NCI-H460 (cell line): ENCODE measurements around the gene OR7G2. TPM values are rescaled to one million over a fixed set of nuclear protein-coding genes. Genes with fewer than 3 reads are reported as not detected.

ENCODE experiments used
- DNase-seq: peaks from one replicate; pipeline ENCODE4 v3.0.0-alpha.2; 2016; ENCODE audit warnings: low read depth; ENCODE audit errors: extremely low read depth
- polyA plus RNA-seq: library from polyadenylated mRNA; depleted of rRNA; stranded (reverse); fragments of >200 nt; gene quantifications from 2 replicates; pipeline ENCODE4 v1.2.3, GENCODE V29; 2014; cell fraction: nucleus; rRNA removed
- total RNA-seq: library from RNA; depleted of rRNA; stranded (reverse); fragments of >200 nt; shearing (Covaris generic); gene quantifications from 2 replicates; pipeline ENCODE4 v1.2.3, GENCODE V29; 2014; rRNA removed

The OR7G2 gene
- not detected in 2 replicates for total RNA-seq
- polyA plus RNA-seq = not detected in 2 replicates

DNA sequence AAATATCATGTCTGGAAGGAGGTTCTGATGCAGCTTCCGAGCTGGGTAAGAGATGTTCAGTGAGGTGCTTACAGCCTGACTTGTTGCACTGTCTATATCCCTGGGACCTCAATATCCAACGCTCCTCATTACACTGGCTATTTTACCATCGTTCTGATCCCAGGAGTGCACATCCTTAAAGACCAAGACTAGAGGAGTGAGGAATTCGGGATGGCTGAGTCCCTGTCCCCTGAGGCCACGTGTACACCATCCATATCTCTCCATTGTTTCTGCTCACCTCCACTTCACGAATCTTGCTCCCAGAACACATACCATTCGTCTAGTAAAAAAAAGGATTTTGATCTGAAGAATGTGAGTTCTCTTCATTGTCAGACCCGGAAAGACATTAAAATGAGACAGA is at the start of gene OR7G2:
Gene OR7G2 (minus strand): TSS at position 101 of the 400 bp plus-strand sequence. CDS start 4,232 bp downstream, outside the sequence.
- no peak for DNase-seq

- DNase-seq = no peak
Measured at GRCh38 chr19:9156304-9156703, 49.0 kb upstream of the OR7G2 start.

- DNase-seq = no peak
Measured at GRCh38 chr19:9155591-9155990, 48.3 kb upstream of the OR7G2 start.

DNA sequence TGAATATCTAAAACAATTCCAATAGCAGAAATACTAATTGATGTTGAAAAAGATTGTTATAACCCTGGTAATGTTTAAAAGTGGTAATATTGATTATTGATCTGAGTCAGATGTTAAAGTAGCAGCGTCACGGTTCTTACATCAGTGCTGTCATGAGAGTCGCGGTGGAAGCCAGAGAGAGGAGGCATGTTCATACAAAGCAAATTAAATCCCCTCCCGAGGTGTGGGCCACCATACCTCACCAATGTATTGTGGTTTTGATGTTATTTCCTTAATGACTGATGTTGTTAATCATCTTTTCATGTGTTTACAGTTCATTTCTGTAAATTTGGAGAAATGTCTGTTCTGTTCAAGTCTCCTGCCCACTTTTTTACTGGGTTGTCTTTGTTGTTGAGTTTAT is 44.1 kb upstream of the OR7G2 start:
- DNase-seq = no peak

DNA sequence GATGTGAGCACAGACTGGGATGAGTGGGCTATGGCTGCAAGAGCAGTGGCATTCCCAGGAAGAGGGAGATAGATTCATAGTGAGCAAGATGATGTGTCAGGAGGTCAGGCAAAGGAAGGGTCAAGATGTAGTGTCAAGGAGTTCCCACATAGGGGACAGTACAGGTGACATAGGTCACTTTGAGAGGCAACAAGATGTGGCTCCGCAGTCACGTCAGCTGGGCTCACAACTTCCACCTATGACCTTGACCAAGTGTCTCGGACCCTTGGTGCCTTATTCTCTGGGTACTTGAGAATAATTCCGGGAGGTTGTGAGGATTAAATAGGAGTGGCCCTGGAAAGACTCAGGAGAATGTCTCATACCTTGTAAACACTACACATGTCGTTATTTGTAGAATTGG is 43.4 kb upstream of the OR7G2 start:
- DNase-seq = no peak

- DNase-seq = no peak
Measured at GRCh38 chr19:9149997-9150396, 42.7 kb upstream of the OR7G2 start.

DNA sequence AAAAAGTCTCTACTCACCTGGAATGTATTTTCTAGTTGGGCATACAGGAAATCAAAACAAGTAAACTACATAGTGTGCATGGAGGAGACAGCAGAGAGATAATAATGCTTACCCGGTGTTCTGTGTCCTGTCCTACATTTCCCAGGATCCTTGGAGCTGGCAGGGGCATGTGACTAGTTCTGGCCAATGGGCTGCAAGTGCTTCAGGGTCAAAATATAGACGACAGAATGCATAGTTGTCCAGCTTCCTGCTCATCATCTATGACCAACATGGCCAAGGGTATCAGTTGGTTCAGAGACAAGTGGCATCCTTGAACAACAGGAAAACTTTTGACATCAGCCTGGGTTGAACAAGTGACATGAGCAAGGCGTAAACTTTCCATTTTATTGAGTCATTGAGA is 41.4 kb upstream of the OR7G2 start:
- no peak for DNase-seq

- no peak for DNase-seq
Measured at GRCh38 chr19:9146882-9147281, 39.6 kb upstream of the OR7G2 start.

- no peak for DNase-seq
Measured at GRCh38 chr19:9144920-9145319, 37.6 kb upstream of the OR7G2 start.

DNA sequence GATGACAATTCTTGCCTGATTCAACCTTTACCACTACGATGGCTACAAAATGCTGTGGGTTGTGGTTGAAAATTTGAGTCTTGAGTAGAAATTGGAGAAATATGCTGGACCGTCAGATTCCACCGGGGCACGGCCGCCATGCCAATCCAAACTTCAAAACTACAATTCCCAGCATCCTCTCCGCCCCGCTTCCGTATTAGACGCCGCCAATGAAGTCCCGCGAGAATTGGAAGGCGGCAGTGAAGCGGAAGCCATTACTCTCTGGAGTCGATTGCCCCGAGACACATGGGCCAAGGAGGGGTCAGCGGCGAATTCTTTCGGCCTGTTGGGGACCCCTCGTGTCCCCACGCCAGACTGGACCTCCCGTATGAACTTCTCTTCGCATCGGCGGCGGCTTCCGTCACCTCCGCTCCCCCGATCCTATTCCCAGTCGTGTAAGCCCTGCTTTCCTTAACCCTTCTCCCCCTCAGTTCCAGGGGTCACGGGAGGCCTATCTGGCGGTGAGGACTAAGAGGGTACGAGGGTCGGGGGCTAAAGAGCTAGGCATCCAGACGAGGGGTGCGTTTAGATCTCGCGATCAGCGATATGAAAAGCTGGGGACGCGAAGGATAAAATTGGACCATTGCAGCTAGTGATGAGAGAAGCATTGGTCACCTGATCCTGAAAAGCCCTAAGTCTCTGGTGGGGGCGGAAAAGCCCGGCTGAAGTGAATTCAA is 33.0 kb upstream of the OR7G2 start, which contains the start of gene ZNF317:
Gene ZNF317 (plus strand): TSS at position 239 of the 716 bp plus-strand sequence. CDS start 15,620 bp downstream, outside the sequence.
- DNase-seq = peak; percentile 89

DNA sequence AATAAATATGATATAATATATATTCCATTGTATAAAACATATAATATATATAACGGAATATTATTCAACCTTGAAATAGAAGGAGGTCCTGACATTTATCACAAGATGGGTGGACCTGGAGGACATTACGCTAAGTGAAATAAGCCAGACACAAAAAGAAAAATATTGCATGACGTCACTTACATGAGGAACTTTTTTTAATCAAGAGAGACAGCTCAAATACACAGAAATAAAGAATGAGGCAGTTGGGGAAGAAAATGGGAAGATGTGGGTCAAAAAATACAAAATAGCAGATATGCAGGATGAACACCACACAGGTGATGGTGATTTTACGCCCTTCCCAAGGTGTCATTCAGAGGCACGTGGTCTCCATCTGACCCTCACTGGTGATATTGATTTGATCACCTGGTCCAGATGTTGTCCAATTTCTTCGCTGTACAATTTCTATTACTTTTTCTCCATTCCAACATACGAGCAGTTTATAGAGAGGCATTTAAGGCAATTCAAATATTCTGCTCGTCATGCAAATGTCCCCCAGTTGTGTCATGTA is 32.4 kb upstream of the OR7G2 start:
- no peak for DNase-seq

DNA sequence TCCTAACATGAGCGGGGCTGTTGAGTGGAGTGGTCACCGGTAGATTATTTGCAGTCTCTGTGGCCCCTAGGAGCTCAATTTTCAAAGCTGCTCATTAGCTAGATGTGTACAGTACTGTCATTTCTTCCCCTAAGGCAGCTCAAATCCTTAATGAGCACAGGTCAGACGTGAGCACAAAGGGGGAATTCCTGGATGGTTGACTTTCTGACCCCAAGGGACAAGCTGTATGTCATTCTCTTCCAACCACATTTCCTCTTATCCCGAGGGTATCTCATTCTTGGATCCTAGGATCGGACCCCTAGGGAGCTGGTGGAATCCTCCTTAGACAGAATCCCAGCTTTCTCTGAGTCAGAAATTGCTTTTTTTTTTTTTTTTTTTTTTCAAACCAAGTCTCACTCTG is 25.1 kb upstream of the OR7G2 start:
- DNase-seq = no peak

DNA sequence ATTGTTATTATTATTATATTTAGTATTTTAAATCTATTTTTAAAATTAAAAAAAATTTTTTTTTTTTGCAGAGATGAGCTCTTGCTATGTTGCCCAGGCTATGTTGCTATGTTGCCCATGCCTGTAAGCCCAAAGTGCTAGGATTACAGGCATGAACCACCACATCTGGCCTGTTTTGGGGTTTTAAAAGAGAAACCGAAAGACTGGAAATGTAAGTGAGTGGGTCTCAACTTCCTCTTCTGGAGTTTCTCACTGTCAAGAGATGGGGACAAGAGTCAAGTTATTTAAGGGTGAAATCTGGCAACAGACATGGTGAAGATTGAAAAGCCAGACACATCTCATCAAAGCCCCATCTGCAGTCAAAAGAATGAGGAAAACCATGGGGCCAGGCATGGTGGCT is 23.7 kb upstream of the OR7G2 start:
- DNase-seq = no peak

DNA sequence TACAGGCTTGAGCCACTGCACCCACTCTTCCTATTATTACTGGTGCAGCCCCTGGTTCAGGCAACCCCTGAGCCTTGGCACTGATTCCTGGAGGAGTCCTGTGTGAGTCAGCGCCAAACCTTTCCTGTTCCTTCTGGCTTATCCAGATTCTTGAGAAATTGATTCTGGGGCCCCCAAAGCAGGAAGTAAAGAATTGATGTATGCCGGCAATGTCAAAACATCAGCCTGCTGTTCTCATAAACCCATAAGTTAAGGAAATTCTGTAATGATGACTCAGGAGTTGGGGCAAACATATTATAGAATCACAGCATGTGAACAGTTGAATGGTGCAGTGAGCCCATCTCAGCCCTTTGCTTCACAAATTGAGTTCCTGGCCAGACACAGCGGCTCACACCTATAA is 20.9 kb upstream of the OR7G2 start:
- no peak for DNase-seq

GRCh38 chr19:9126900-9127405 is 19.7 kb upstream of the OR7G2 start, which contains the start of gene OR7G3:
TSS of gene OR7G3 (minus strand) at chr19:9126950. CDS start at chr19:9126950, 0 bp downstream.
- no peak for DNase-seq

DNA sequence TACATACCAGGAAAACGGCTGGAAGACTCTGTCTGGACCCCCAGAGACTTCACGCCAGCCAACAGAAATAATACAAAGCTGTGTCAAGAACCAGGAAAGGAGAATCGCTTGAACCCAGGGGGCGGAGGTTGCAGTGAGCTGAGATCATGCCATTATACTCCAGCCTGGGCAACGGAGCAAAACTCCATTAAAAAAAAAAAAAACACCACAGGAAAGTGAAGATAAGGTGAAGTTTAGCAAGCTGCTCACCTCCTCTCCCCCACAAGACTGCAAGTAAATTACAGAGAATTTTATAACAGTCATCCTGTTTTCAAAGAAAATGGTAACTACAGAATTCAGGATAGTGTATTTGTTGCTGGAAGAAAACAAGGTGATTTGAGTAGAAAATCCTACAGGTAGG is 9.3 kb upstream of the OR7G2 start:
- no peak for DNase-seq

- DNase-seq = no peak
Measured at GRCh38 chr19:9115307-9115813, 8.1 kb upstream of the OR7G2 start, which contains the start of gene OR7G1. TSS of gene OR7G1 (minus strand) at chr19:9115763. CDS start at chr19:9115763, 0 bp downstream.

DNA sequence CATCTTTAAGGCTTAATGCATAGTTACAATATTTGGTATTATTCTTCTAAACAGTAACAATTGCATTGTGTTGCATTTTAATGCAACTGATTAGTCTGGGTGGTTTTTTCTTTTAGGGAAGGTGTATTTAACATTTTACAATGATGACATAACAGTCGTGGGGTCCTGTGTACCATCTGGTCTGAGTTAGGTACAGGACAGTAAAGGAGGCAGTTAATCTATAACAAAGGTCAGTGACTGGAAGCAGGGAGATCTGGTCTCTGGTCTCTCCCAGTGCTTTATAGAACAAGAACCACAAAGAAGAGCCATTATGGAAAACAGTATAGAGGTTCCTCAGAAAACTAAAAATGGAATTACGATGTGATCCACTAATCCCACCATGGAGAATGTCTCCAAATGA is 2.7 kb upstream of the OR7G2 start:
- DNase-seq = no peak

- no peak for DNase-seq
Measured at GRCh38 chr19:9086761-9087160, 20.5 kb downstream of the OR7G2 start, which contains the start of gene OR1M1. TSS of gene OR1M1 (plus strand) at chr19:9087061. CDS start at chr19:9093245, 6,184 bp downstream.

DNA sequence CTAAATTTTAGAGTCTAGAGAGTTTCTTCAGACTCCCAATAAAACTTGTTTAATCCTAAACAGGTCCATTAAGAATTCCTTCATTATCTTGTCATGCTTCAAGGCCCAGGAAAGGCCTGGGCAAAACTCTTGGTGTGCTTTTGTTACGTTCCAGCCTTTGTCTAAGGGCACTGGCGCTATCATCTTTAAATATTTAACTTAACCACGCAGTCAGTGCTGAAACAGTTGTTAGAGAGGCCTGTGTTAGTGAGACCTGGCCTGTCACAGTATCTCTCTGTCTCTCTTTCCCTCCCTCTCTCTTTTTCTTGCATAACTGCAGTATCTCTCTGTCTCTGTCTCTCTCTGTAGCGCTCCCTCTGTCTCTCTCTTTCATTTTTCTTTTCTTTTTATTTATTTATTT is 28.6 kb downstream of the OR7G2 start:
- no peak for DNase-seq

GRCh38 chr19:9076901-9077300 is 30.4 kb downstream of the OR7G2 start:
- DNase-seq = no peak
